Hindlimb muscle (tissue), 1 donor: ENCODE measurements around the gene RAD17. TPM values are rescaled to one million over a fixed set of nuclear protein-coding genes. Genes with fewer than 3 reads are reported as not detected.

Experiments
- polyA plus RNA-seq: library from polyadenylated mRNA; unstranded; fragments of 120-200 nt; gene quantifications from one replicate; pipeline ENCODE4 v1.2.1, GENCODE V29; 2013; ENCODE audit not compliant: insufficient read length

The RAD17 gene
- polyA plus RNA-seq, 1 donor: 22.9 TPM

Other genes starting within 250 kb of the RAD17 start
- gene CCNB1, start 202.7 kb upstream of the RAD17 start, polyA plus RNA-seq: 25.9 TPM
- 9.6 TPM for gene CENPH, start 180.2 kb upstream of the RAD17 start, polyA plus RNA-seq
- 22.7 TPM for gene CDK7, start 134.9 kb upstream of the RAD17 start, polyA plus RNA-seq
- gene CCDC125, start 37.0 kb upstream of the RAD17 start, polyA plus RNA-seq: 2.5 TPM
- 30.8 TPM for gene AK6, start 298 bp upstream of the RAD17 start, polyA plus RNA-seq
- 31.2 TPM for gene TAF9, start 298 bp upstream of the RAD17 start, polyA plus RNA-seq
- 0.25 TPM for gene MARVELD2, start 45.3 kb downstream of the RAD17 start, polyA plus RNA-seq
- gene OCLN, start 123.0 kb downstream of the RAD17 start, polyA plus RNA-seq: 1.6 TPM
- gene GTF2H2C, start 190.4 kb downstream of the RAD17 start, polyA plus RNA-seq: 33.1 TPM